Measurements from ENCODE around the gene SNX5.

DNA sequence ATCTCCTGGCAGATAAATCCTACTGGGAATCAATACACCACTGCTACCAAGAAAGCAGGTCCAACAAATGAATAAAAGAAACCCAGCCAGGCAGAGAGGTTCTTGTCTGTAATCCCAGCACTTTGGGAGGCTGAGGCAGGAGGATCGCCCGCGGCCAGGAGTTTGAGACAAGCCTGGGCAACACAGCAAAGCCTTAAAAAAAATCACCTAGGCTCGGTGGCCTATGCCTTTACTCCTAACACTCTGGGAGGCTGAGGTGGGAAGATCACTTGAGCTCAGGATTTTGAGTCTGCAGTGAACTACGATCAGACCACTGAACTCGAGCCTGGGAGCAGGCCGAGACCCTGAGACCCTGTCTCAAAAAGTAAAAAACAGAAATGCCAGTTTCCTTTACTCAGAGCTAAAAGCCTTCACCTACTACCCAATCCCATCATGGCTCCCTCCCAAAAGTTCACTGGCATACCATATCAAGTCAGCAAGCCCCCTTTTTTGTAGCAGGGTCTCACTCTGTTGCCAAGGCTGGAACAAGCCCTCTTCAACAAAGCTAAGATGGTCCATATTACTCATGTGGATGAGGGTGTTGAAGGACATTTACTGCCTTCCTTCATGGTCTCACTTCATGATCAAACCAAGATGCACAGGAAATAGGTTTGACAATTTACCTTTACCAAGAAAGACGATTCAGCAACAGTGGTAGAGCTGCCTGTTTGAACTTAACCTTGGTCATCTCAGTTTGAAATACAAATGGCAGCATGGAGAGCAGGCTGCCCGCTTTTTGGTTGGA lies 5.3 kb downstream of the SNX5 start:
- TF ChIP-seq CTCF (IDR thresholded peaks at IDR 0.05): no peak
- no peak for TF ChIP-seq POLR2AphosphoS5 (IDR thresholded peaks at IDR 0.05)
